HepG2 (cell line): Measurements from ENCODE around the gene TAF1B. TPM values are rescaled to one million over a fixed set of nuclear protein-coding genes. Genes with fewer than 3 reads are reported as not detected.
A peak's percentile ranks its signal among the peaks of the same experiment; 100 is the strongest.

Experiments
- BHLHE40 ChIP-seq: IDR thresholded peaks from 2 replicates; pipeline ENCODE4 v1.6.1; 2011; ENCODE audit warnings: low read length, improper control_type of control experiment
- HDAC2 ChIP-seq: sonication (generic); formaldehyde crosslinking; IDR thresholded peaks from 2 replicates; pipeline ENCODE4 v1.4.0; 2020; ENCODE audit warnings: missing genetic modification reagents
- HNF4G ChIP-seq, 2 experiments: sonication (generic) in 1 of 2; formaldehyde crosslinking in 1 of 2; IDR thresholded peaks; 2 replicates each; pipeline versions ENCODE4 v1.4.0 to v1.6.1; 2011 to 2020; ENCODE audit warnings: borderline replicate concordance in 2 of 2, low read depth in 2 of 2, mild to moderate bottlenecking in 2 of 2, low read length in 1 of 2, missing genetic modification reagents in 1 of 2, moderate library complexity in 1 of 2
- MED8 ChIP-seq: sonication (generic); formaldehyde crosslinking; IDR thresholded peaks from 2 replicates; pipeline ENCODE4 v1.8.1; 2023; ENCODE audit warnings: mild to moderate bottlenecking, missing genetic modification reagents; ENCODE audit not compliant: insufficient replicate concordance
- PAXIP1 ChIP-seq: sonication (generic); formaldehyde crosslinking; conservative IDR thresholded peaks from 2 replicates; pipeline ENCODE4 v1.4.0; 2020; ENCODE audit warnings: mild to moderate bottlenecking, missing genetic modification reagents, moderate library complexity
- SAP130 ChIP-seq: IDR thresholded peaks from 2 replicates; pipeline ENCODE4 v1.6.1; 2016; ENCODE audit warnings: low read depth
- THAP11 ChIP-seq: IDR thresholded peaks from 2 replicates; pipeline ENCODE4 v1.6.1; 2016; ENCODE audit warnings: missing biosample characterization, missing genetic modification reagents
- ZNF121 ChIP-seq: sonication (generic); formaldehyde crosslinking; IDR thresholded peaks from 2 replicates; pipeline ENCODE4 v1.5.0; 2020; ENCODE audit warnings: mild to moderate bottlenecking, missing genetic modification reagents
- ZNF687 ChIP-seq: sonication (generic); formaldehyde crosslinking; IDR thresholded peaks from 2 replicates; pipeline ENCODE4 v1.5.1; 2020; ENCODE audit warnings: mild to moderate bottlenecking, missing genetic modification reagents, moderate library complexity
- ZSCAN12 ChIP-seq: sonication (generic); formaldehyde crosslinking; IDR thresholded peaks from 2 replicates; pipeline ENCODE4 v1.9.0; 2021; ENCODE audit warnings: mild to moderate bottlenecking, missing genetic modification reagents
- ZSCAN21 ChIP-seq: sonication (generic); formaldehyde crosslinking; IDR thresholded peaks from 2 replicates; pipeline ENCODE4 v1.8.0; 2022; ENCODE audit warnings: mild to moderate bottlenecking, missing genetic modification reagents, moderate library complexity, borderline replicate concordance
- polyA plus RNA-seq, 8 experiments: library from polyadenylated mRNA; depleted of rRNA in 3 of 8; stranded (reverse) in 7 of 8; unstranded in 1 of 8; fragments of >200 nt; fragmentation: Illumina TruSeq in 4 of 8; extraction: Trizol in 4 of 8; gene quantifications; 2 replicates each; pipeline versions ENCODE4 v1.2.1 to v1.2.3, GENCODE V29; 2011 to 2016; ENCODE audit warnings: low read depth in 4 of 8, missing spikeins in 1 of 8, mixed read lengths in 1 of 8; ENCODE audit not compliant: insufficient read depth in 1 of 8
- total RNA-seq, 5 experiments: library from RNA; depleted of rRNA; stranded (reverse); fragments of >200 nt; fragmentation: Illumina TruSeq; extraction: Trizol; gene quantifications; 2 replicates each; pipeline ENCODE4 v1.2.3, GENCODE V29; 2016; ENCODE audit warnings: low read depth in 1 of 5
- TF ChIP-seq, protein P1 (sequence below): sonication (generic); IDR thresholded peaks from 2 replicates; pipeline ENCODE4 v1.6.1; 2016; ENCODE audit warnings: low read depth, borderline replicate concordance
- TF ChIP-seq, protein P2 (sequence below): sonication (generic); formaldehyde crosslinking; IDR thresholded peaks from 2 replicates; pipeline ENCODE4 v1.4.0; 2020; ENCODE audit warnings: mild to moderate bottlenecking, missing genetic modification reagents
- TF ChIP-seq, protein P3 (sequence below): sonication (generic); formaldehyde crosslinking; IDR thresholded peaks from 2 replicates; pipeline ENCODE4 v1.5.0; 2020; ENCODE audit warnings: mild to moderate bottlenecking, missing genetic modification reagents, moderate library complexity

Gene TAF1B
- total and polyA plus RNA-seq, 2 of the 13 experiments (the other 11 are each of a cell fraction or from before 2014, with no cell fraction given), result 13.3 to 27.7 TPM

DNA sequence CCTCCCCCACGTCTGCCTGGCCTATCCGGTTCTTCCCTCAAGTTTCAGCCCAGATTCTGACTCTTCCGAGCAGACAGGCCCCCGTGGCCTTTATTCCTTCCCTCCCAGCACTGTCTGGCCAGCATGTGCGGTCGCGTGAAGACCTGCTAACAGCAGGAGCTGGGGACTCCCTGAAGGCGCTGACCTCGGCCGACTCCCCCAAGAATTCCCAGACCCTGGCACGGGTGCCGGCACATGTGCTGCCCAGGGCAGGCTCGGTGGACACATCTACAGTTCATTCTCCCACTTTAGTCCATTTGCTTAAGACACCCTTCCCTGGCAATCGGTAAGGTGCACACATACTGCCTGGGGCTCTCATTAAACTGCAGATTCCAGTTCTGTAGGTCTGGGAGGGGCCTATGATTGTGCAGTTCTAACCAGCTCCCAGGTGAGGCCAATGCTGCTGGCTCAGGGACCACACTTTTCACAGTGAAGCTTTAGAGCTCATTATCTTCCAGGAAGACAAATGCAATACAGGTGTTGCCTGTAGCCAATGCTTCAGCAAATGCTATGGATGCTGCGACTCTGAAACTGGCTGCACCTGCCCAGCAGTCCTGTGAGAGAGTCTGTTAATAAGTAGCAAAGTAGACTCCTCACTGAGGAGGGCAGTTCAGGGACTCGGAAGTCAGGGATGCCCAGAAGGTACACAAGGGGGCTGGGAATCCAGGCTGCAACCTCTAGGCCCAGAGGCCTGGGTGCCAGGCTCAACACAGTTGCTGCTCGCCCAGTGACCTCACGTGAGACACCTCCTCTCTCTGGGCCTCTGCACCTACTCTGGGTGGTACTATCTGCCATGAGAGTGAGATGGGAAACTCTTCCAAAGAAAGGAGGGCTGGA is 45.4 kb upstream of the TAF1B start (continued):
- TF ChIP-seq, protein P1, sequence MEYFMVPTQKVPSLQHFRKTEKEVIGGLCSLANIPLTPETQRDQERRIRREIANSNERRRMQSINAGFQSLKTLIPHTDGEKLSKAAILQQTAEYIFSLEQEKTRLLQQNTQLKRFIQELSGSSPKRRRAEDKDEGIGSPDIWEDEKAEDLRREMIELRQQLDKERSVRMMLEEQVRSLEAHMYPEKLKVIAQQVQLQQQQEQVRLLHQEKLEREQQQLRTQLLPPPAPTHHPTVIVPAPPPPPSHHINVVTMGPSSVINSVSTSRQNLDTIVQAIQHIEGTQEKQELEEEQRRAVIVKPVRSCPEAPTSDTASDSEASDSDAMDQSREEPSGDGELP, result peak; percentile 37; the same call in 1 of the 2 replicates
- TF ChIP-seq ZSCAN21 (CRISPR knock-in tag), result 0 out of 2 replicates have a peak, but pooled peaks have one; percentile 31
- no peak for TF ChIP-seq THAP11 (CRISPR knock-in tag)
- no peak for TF ChIP-seq ZSCAN12 (CRISPR knock-in tag)
- no peak for TF ChIP-seq HNF4G (IDR thresholded peaks at IDR 0.05; ENCODE audit: borderline replicate concordance, low read depth, low read length)
- TF ChIP-seq HNF4G (CRISPR knock-in tag; IDR thresholded peaks at IDR 0.05; ENCODE audit: borderline replicate concordance, low read depth), result 0 out of 2 replicates have a peak, but pooled peaks have one; percentile 31
- TF ChIP-seq, protein P2, sequence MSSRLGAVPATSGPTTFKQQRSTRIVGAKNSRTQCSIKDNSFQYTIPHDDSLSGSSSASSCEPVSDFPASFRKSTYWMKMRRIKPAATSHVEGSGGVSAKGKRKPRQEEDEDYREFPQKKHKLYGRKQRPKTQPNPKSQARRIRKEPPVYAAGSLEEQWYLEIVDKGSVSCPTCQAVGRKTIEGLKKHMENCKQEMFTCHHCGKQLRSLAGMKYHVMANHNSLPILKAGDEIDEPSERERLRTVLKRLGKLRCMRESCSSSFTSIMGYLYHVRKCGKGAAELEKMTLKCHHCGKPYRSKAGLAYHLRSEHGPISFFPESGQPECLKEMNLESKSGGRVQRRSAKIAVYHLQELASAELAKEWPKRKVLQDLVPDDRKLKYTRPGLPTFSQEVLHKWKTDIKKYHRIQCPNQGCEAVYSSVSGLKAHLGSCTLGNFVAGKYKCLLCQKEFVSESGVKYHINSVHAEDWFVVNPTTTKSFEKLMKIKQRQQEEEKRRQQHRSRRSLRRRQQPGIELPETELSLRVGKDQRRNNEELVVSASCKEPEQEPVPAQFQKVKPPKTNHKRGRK, result 0 out of 2 replicates have a peak, but pooled peaks have one; percentile 29
- TF ChIP-seq HDAC2 (CRISPR knock-in tag), result 0 out of 2 replicates have a peak, but pooled peaks have one; percentile 21
- 0 out of 2 replicates have a peak, but pooled peaks have one; percentile 47 for TF ChIP-seq ZNF121 (CRISPR knock-in tag)
- peak; percentile 40; the same call in 1 of the 2 replicates for TF ChIP-seq SAP130 (CRISPR knock-in tag)
- peak; percentile 57 for TF ChIP-seq PAXIP1 (CRISPR knock-in tag)
- TF ChIP-seq MED8 (CRISPR knock-in tag), result no peak
- TF ChIP-seq, protein P3, sequence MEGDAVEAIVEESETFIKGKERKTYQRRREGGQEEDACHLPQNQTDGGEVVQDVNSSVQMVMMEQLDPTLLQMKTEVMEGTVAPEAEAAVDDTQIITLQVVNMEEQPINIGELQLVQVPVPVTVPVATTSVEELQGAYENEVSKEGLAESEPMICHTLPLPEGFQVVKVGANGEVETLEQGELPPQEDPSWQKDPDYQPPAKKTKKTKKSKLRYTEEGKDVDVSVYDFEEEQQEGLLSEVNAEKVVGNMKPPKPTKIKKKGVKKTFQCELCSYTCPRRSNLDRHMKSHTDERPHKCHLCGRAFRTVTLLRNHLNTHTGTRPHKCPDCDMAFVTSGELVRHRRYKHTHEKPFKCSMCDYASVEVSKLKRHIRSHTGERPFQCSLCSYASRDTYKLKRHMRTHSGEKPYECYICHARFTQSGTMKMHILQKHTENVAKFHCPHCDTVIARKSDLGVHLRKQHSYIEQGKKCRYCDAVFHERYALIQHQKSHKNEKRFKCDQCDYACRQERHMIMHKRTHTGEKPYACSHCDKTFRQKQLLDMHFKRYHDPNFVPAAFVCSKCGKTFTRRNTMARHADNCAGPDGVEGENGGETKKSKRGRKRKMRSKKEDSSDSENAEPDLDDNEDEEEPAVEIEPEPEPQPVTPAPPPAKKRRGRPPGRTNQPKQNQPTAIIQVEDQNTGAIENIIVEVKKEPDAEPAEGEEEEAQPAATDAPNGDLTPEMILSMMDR (CRISPR knock-in tag), result 0 out of 2 replicates have a peak, but pooled peaks have one; percentile 19
- TF ChIP-seq BHLHE40, result peak; percentile 59
- peak; percentile 68 for TF ChIP-seq ZNF687 (CRISPR knock-in tag)
